Kidney (tissue), 14 donors: ENCODE results near the gene GMDS. TPM values are rescaled to one million over a fixed set of nuclear protein-coding genes. Genes with fewer than 3 reads are reported as not detected.

Source experiments
- DNase-seq, 5 donors: peaks; one replicate each; pipeline ENCODE4 v3.0.0-alpha.2; 2013 to 2020
- FAIRE-seq: peaks from 2 replicates; lab custom pipeline; 2012; peaks lifted over from hg19 to GRCh38; lab: Jason Lieb, UNC
- H3K27ac ChIP-seq, 2 donors: one replicate each; pipeline ENCODE4 v1.7.0; 2013; ENCODE audit warnings: low read depth in 2 of 2, low read length in 2 of 2, inconsistent platforms in 1 of 2
- H3K27me3 ChIP-seq: one replicate; pipeline ENCODE4 v1.7.1; 2013; ENCODE audit warnings: low read length, inconsistent platforms; ENCODE audit not compliant: control insufficient read depth, insufficient read depth
- H3K36me3 ChIP-seq, 3 donors: one replicate each; pipeline versions ENCODE4 v1.7.0 to v1.7.1; 2013; ENCODE audit warnings: low read length in 3 of 3, control low read depth in 1 of 3, inconsistent platforms in 1 of 3; ENCODE audit not compliant: insufficient read depth in 3 of 3, control insufficient read depth in 2 of 3
- H3K4me1 ChIP-seq, 3 donors: one replicate each; pipeline versions ENCODE4 v1.7.0 to v1.7.1; 2013; ENCODE audit warnings: low read length in 3 of 3, inconsistent platforms in 1 of 3, low read depth in 1 of 3; ENCODE audit not compliant: control insufficient read depth in 2 of 3, insufficient read depth in 2 of 3
- H3K4me3 ChIP-seq, 3 donors: one replicate each; pipeline versions ENCODE4 v1.7.0 to v1.8.1; 2013; ENCODE audit warnings: low read length in 3 of 3, control low read depth in 1 of 3, inconsistent platforms in 1 of 3
- H3K9ac ChIP-seq, 3 donors: one replicate each; pipeline versions ENCODE4 v1.7.0 to v1.7.1; 2013; ENCODE audit warnings: low read length in 3 of 3, control low read depth in 1 of 3, inconsistent platforms in 1 of 3
- H3K9me3 ChIP-seq, 3 donors: one replicate each; pipeline versions ENCODE4 v1.7.0 to v1.7.1; 2013; ENCODE audit warnings: low read length in 3 of 3, control low read depth in 1 of 3, inconsistent platforms in 1 of 3; ENCODE audit not compliant: control insufficient read depth in 2 of 3, insufficient read depth in 1 of 3
- CTCF ChIP-seq: IDR thresholded peaks from 3 replicates; pipeline ENCODE4 v1.5.1; 2012; ENCODE audit warnings: mild to moderate bottlenecking, moderate library complexity, borderline replicate concordance; ENCODE audit not compliant: insufficient read depth; ENCODE audit errors: extremely low read depth
- intact Hi-C: fragments of 100-400 bp; cut with DNase I; formaldehyde crosslinking; loops from one replicate; pipeline ENCODE4 v1.11.1; 2022
- polyA plus RNA-seq: library from polyadenylated mRNA; stranded (reverse); fragments of 350-450 nt; fragmentation: Illumina TruSeq; extraction: RNeasy Lipid Tissue Mini Kit (QIAGEN cat#74804); gene quantifications from one replicate; pipeline ENCODE4 v1.2.3, GENCODE V29; 2014; ENCODE audit warnings: low read depth, low replicate concordance; ENCODE audit not compliant: insufficient read depth
- total RNA-seq: library from RNA; stranded (reverse); fragmentation: NEBNext Ultra II Directional; extraction: Animal tissue kit (Norgen Biotek cat#: 25700); gene quantifications from one replicate; pipeline ENCODE4 v1.2.1, GENCODE V29; 2021
- donor health status: control.
- donor health status: control.
- donor health status: control.
- donor health status: control.
- donor health status: control.
- donor health status: DM: yes; HTN: yes; CAD: no.
- donor health status: Normal renal cell carcinoma (clear cell type).

GMDS gene
- total and polyA plus RNA-seq, 2 donors from 2014 or later = 49.6 to 63.7 TPM

- FAIRE-seq = no peak
- peaks cover 0 to 6% (median 4%) of the 10 kb centered on the region in 3 donors for H3K9me3 ChIP-seq
- intact Hi-C loops = no loop called here
- no peak for TF ChIP-seq CTCF
- H3K27me3 ChIP-seq = no peaks in the 10 kb centered on the region
- H3K27ac ChIP-seq = no peak overlapping the region
- DNase-seq = peak; percentile 90 to 95 (median 92)
- peaks cover 7 to 11% (median 9%) of the 10 kb centered on the region in 3 donors for H3K4me1 ChIP-seq
- H3K36me3 ChIP-seq = no peaks in the 10 kb centered on the region
- H3K9ac ChIP-seq = peak overlapping the region in 2 of 3 donors; percentile 0 to 13
- H3K4me3 ChIP-seq = peak overlapping the region; percentile 13 to 43 (median 17)
These were observed 412.3 kb downstream of the GMDS start for GRCh38 chr6:1832844-1833787.

GRCh38 chr6:1832358-1832757 is 413.0 kb downstream of the GMDS start:
- FAIRE-seq (no peak), DNase-seq (no peak)
- Histone ChIP-seq H3K4me3 (peak overlapping the region; percentile 13 to 43 (median 17)), H3K9me3 (peaks cover 0 to 12% (median 4%) of the 10 kb centered on the region in 3 donors), H3K36me3 (no peaks in the 10 kb centered on the region), H3K27me3 (no peaks in the 10 kb centered on the region), H3K9ac (peak overlapping the region in 2 of 3 donors; percentile 0 to 13), H3K4me1 (peaks cover 6 to 8% (median 6%) of the 10 kb centered on the region in 3 donors), H3K27ac (peak overlapping the region in 1 of 2 donors; percentile 38)
- intact Hi-C loops = no loop called here
- no peak for TF ChIP-seq CTCF

DNA sequence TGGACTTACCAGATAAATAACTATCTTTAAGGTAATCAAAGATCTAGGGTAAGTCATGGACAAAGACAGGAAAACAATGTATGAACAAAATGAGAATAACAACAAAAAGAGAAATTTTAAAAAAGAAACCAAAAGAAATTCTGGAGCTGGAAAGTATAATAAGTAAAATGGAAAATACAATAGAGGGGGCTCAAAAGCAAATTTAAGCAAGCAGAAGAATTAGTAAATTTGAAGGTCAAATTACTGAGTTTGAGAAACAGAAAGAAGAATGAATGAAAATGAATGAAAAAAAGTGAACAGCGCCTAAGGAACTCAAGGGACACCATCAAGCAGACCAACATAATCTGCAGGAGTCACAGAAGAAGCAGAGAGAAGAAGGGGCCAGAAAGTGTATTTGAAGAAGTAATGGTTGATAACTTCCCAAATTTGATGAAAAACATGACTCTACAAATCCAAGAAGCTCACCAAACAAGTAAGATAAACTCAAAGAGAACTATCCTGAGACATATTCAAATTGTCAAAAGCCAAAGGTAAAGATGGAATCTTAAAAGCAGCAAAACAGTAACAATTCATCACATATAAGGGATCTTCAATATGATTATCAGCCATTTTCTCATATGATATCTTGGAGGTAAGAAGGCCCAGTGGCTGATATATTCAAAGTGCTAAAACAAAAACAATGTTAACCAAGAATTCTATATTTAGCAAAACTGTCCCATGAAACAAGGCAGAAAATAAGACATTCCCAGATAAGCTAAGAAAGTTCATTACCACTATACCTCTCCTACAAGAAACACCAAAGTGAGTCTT is 417.2 kb downstream of the GMDS start:
- Histone ChIP-seq H3K4me1 (peaks cover 6 to 7% (median 6%) of the 10 kb centered on the region in 3 donors), H3K9ac (no peak overlapping the region), H3K4me3 (no peak overlapping the region), H3K9me3 (peaks cover 0 to 12% (median 4%) of the 10 kb centered on the region in 3 donors), H3K27ac (no peak overlapping the region), H3K36me3 (no peaks in the 10 kb centered on the region), H3K27me3 (no peaks in the 10 kb centered on the region)
- DNase-seq = no peak
- FAIRE-seq = no peak
- intact Hi-C loops = no loop called here
- TF ChIP-seq CTCF = no peak
